ENCODE results near the gene ARHGAP24. TPM values are rescaled to one million over a fixed set of nuclear protein-coding genes. Genes with fewer than 3 reads are reported as not detected.

Gene ARHGAP24
- total and polyA plus RNA-seq, 2 of the 13 experiments (the other 11 are each of a cell fraction or from before 2014, with no cell fraction given): 0.07 to 0.55 TPM

DNA sequence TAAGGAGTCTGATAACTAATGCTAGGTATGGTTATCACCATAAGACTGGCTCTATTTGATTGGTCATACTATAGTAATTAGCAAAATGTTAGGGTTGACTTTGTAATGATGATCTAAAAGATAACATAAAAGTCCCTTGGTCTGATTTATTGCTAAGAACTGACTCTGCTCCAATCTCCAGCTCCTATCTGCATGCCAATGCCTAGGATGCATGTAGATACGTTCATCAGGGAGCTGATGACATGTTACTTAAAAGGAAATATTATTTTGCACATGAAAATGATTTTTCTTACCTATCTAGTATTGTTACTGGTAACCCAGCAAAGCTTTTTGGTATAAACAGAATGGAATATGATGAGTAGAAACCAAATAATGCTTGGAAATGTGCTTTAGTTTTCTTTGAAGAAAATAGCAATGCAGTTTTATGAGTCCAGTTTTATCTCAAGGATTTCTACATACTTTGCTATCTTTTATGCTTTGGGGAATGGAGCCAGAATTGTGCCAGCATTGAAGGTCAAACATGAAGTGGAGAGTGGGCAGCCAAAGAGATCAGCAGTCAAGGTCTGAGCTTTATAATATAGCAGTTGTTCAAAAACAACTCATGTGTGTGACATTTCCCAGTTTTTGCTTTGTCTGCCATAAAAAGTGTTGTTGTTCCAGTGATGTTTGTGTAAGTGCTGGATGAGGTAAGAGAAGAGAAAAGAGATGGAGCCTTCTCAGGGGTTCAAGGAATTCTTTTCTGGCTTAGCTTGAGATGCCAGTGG is 121.0 kb downstream of the ARHGAP24 start:
- Histone ChIP-seq H3K9me3 (ENCODE audit: low read length) (no peaks in the 10 kb centered on the region), H2AFZ (ENCODE audit: low read length) (no peak overlapping the region), H4K20me1 (ENCODE audit: insufficient read depth, low read length) (no peaks in the 10 kb centered on the region), H3K4me2 (ENCODE audit: low read depth, low read length) (no peak overlapping the region), H3K9ac (ENCODE audit: insufficient read depth, low read depth, low read length) (no peak overlapping the region), H3K36me3 (replicated peaks in 1 of 2; ENCODE audit: control insufficient read depth in 1 of 2, insufficient read depth in 2 of 2, low read length in 2 of 2) (no peaks in the 10 kb centered on the region), H3K4me1 (ENCODE audit: insufficient read depth, low read length) (no peaks in the 10 kb centered on the region), H3K27ac (ENCODE audit: extremely low read length, insufficient read depth, low read length) (no peak overlapping the region), H3K27me3 (ENCODE audit: control insufficient read depth in 1 of 2, insufficient read depth in 2 of 2, low read length in 2 of 2) (no peaks in the 10 kb centered on the region), H3K4me3 (replicated peaks in 1 of 3; ENCODE audit: insufficient read depth in 1 of 3, low read depth in 2 of 3, low read length in 3 of 3) (no peak overlapping the region), H3K79me2 (ENCODE audit: insufficient read depth, low read length) (no peaks in the 10 kb centered on the region)
- ChIA-PET CTCF (ENCODE audit: low intra/inter-chr PET ratio, low total read pairs) (no interaction called here), POLR2A (no interaction called here)
- BruUV-seq (replicated peaks): no TSS peak
- in situ Hi-C loops (cut with HindIII; ENCODE audit: extremely low pct_ligation_motif_present, low pct_unique_long_range_greater_than_20kb) (no loop called here), intact Hi-C loops (cut with micrococcal nuclease; ENCODE audit: unreplicated experiment) (no loop called here)
- no peak for ATAC-seq
- TF ChIP-seq ZNF335 (CRISPR knock-in tag; IDR thresholded peaks at IDR 0.05) (no peak), PHF8 (CRISPR knock-in tag; IDR thresholded peaks at IDR 0.05) (no peak), SRF (IDR thresholded peaks at IDR 0.05; ENCODE audit: low read depth, low read length) (no peak), ETV5 (CRISPR knock-in tag; IDR thresholded peaks at IDR 0.05; ENCODE audit: borderline replicate concordance) (no peak), YEATS2 (CRISPR knock-in tag; IDR thresholded peaks at IDR 0.05; ENCODE audit: borderline replicate concordance) (no peak), ZNF30 (CRISPR knock-in tag; IDR thresholded peaks at IDR 0.05) (no peak), ARHGAP35 (CRISPR knock-in tag; IDR thresholded peaks at IDR 0.05; ENCODE audit: borderline replicate concordance) (no peak)
- TF ChIP-seq, protein P1, sequence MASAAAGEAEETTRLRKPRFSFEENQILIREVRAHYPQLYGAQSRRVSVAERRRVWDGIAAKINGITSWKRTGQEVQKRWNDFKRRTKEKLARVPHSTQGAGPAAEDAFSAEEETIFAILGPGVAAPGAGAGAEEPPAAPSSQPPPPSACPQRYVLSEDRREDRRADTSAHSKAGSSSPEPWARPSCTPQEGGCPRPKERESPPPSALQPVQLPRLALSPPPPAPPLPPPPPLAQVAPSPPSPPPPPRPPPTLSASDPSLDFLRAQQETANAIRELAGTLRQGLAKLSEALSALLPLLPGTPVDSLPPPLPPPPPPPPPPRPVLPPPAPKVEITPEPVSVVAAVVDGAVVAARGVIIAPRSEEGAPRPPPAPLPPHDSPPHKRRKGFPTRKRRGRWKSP (CRISPR knock-in tag; IDR thresholded peaks at IDR 0.05): no peak
- TF ChIP-seq, protein P2, sequence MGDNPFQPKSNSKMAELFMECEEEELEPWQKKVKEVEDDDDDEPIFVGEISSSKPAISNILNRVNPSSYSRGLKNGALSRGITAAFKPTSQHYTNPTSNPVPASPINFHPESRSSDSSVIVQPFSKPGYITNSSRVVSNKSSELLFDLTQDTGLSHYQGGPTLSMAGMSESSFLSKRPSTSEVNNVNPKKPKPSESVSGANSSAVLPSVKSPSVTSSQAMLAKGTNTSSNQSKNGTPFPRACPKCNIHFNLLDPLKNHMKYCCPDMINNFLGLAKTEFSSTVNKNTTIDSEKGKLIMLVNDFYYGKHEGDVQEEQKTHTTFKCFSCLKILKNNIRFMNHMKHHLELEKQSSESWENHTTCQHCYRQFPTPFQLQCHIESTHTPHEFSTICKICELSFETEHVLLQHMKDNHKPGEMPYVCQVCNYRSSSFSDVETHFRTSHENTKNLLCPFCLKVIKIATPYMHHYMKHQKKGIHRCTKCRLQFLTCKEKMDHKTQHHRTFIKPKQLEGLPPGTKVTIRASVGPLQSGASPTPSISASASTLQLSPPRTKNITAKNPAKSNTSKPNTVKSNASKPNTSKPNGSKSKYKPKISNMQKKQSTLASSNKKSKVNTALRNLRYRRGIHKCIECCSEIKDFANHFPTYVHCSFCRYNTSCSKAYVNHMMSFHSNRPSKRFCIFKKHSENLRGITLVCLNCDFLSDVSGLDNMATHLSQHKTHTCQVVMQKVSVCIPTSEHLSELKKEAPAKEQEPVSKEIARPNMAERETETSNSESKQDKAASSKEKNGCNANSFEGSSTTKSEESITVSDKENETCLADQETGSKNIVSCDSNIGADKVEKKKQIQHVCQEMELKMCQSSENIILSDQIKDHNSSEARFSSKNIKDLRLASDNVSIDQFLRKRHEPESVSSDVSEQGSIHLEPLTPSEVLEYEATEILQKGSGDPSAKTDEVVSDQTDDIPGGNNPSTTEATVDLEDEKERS (CRISPR knock-in tag; IDR thresholded peaks at IDR 0.05): no peak
- WGBS (ENCODE audit: low lambda C conversion rate): 0% methylated on average over 1 of the region's 1 CpG
- no peak for FAIRE-seq
- DNase-seq (ENCODE audit: low spot score): no peak

Measured in HepG2 (cell line).